Stimulated activated CD4-positive, alpha-beta T cell treated with anti-CD3 and anti-CD28 coated beads, Interleukin-4, amount 100 ng/mL, for 4 hours (primary cell): ENCODE measurements around the gene CNBD2.
"Not testable (repeated sequence)": the region's sequence is repeated elsewhere in the genome, so short reads cannot be mapped to it uniquely, and the experiment has no call there.

Source experiments
- DNase-seq, 2 experiments: peaks; one replicate each; pipeline ENCODE4 v3.0.0-alpha.2; 2020

Gene CNBD2

GRCh38 chr20:35967979-35968640, at the start of gene CNBD2:
Gene CNBD2, plus strand, starts transcription at chr20:35968590. Its CDS starts 173 bp downstream, at chr20:35968763.
- DNase-seq = no peak

- no peak for DNase-seq
Observed at GRCh38 chr20:35920523-35920922, 47.9 kb upstream of the CNBD2 start.

- DNase-seq = no peak
Observed at GRCh38 chr20:35929301-35929700, 39.1 kb upstream of the CNBD2 start.

- DNase-seq = no peak
Observed at GRCh38 chr20:35934050-35934449, 34.3 kb upstream of the CNBD2 start.

- no peak for DNase-seq
Observed at GRCh38 chr20:35939264-35939663, 29.1 kb upstream of the CNBD2 start.

GRCh38 chr20:35941620-35942019, 26.8 kb upstream of the CNBD2 start:
- DNase-seq = no peak

GRCh38 chr20:35942243-35942642, 26.1 kb upstream of the CNBD2 start:
- DNase-seq = no peak

GRCh38 chr20:35947489-35947888, 20.9 kb upstream of the CNBD2 start:
- DNase-seq = peak; percentile 6 to 11

GRCh38 chr20:35947907-35948306, 20.5 kb upstream of the CNBD2 start:
- no peak for DNase-seq

- no peak for DNase-seq
Observed at GRCh38 chr20:35950093-35950492, 18.3 kb upstream of the CNBD2 start.

- not testable (repeated sequence) for DNase-seq
Observed at GRCh38 chr20:35952080-35952479, 16.3 kb upstream of the CNBD2 start.

GRCh38 chr20:35952480-35953386, 15.7 kb upstream of the CNBD2 start:
- DNase-seq = no peak

GRCh38 chr20:35953387-35954199, 14.8 kb upstream of the CNBD2 start:
- peak; percentile 53 for DNase-seq

GRCh38 chr20:35954200-35954906, 14.0 kb upstream of the CNBD2 start, which contains the start of gene SCAND1:
Gene SCAND1, minus strand, starts transcription at chr20:35954502. Its CDS starts 218 bp downstream, at chr20:35954284.
- DNase-seq = peak; percentile 94 to 96

GRCh38 chr20:35954907-35955251, 13.5 kb upstream of the CNBD2 start:
- peak in 1 of 2 experiments; percentile 17 for DNase-seq

GRCh38 chr20:35956616-35957015, 11.8 kb upstream of the CNBD2 start:
- no peak for DNase-seq

GRCh38 chr20:35959291-35959690, 9.1 kb upstream of the CNBD2 start:
- DNase-seq = not testable (repeated sequence)

GRCh38 chr20:35963878-35964277, 4.5 kb upstream of the CNBD2 start:
- no peak for DNase-seq

GRCh38 chr20:35968930-35969329, 540 bp downstream of the CNBD2 start:
- no peak for DNase-seq

GRCh38 chr20:35971981-35972380, 3.6 kb downstream of the CNBD2 start:
- DNase-seq = no peak

- no peak for DNase-seq
Observed at GRCh38 chr20:35972462-35972861, 4.1 kb downstream of the CNBD2 start.

GRCh38 chr20:35974256-35974655, 5.9 kb downstream of the CNBD2 start:
- no peak for DNase-seq
